B cell (primary cell): ENCODE data around the gene KDM4F. TPM values are rescaled to one million over a fixed set of nuclear protein-coding genes. Genes with fewer than 3 reads are reported as not detected.
"Not testable (repeated sequence)": the region's sequence is repeated elsewhere in the genome, so short reads cannot be mapped to it uniquely, and the experiment has no call there.

Source experiments
- ATAC-seq: fragments of 200-7000 bp; cut with Tn5 transposase; one replicate; pipeline ENCODE4 v1.10.0; 2021; ENCODE audit warnings: low read depth, mild to moderate bottlenecking, moderate number of reproducible peaks, moderate library complexity
- CTCF ChIA-PET: fragments of 350-600 bp; sonication (Branson Sonifier 250); formaldehyde crosslinking; loops from one replicate; lab custom pipeline; 2021; ENCODE audit warnings: antibody characterized with exemption, inconsistent platforms; lab: Charles Lee
- POLR2A ChIA-PET: fragments of 350-600 bp; sonication (Branson Sonifier 250); formaldehyde crosslinking; loops from one replicate; lab custom pipeline; 2021; ENCODE audit warnings: antibody characterized with exemption; lab: Charles Lee
- DNase-seq: peaks from one replicate; pipeline ENCODE4 v3.0.0; 2013
- H2AFZ ChIP-seq: 2 replicates; pipeline ENCODE4 v1.6.1; 2012; ENCODE audit warnings: mild to moderate bottlenecking, low read depth, low read length; ENCODE audit not compliant: insufficient read depth, poor library complexity, severe bottlenecking
- H3K27ac ChIP-seq, 2 donors: 1 replicate in 1 of 2; 2 replicates in 1 of 2; pipeline ENCODE4 v1.5.1; 2012 to 2013; ENCODE audit warnings: low read length in 2 of 2, mild to moderate bottlenecking in 2 of 2, moderate library complexity in 1 of 2
- H3K27me3 ChIP-seq, 4 experiments: fragments of 200-600 bp in 1 of 4; sonication (generic) in 1 of 4; replicated peaks in 1 of 4; 1 replicate in 2 of 4; 2 replicates in 2 of 4; pipeline versions ENCODE4 v1.6.1 to v1.7.0; 2013 to 2016; ENCODE audit warnings: low read length in 3 of 4, mild to moderate bottlenecking in 2 of 4, mixed read lengths in 1 of 4, moderate library complexity in 1 of 4; ENCODE audit not compliant: insufficient read depth in 4 of 4, control insufficient read depth in 3 of 4; ENCODE audit errors: control extremely low read depth in 1 of 4
- H3K36me3 ChIP-seq, 2 experiments: replicated peaks in 1 of 2; 1 replicate in 1 of 2; 2 replicates in 1 of 2; pipeline versions ENCODE4 v1.6.1 to v1.7.1; 2013; ENCODE audit warnings: low read length in 1 of 2; ENCODE audit not compliant: insufficient read depth in 2 of 2, control insufficient read depth in 1 of 2; ENCODE audit errors: control extremely low read depth in 1 of 2, extremely low read depth in 1 of 2
- H3K4me1 ChIP-seq, 2 donors: fragments of 200-600 bp in 1 of 2; sonication (generic) in 1 of 2; 1 replicate in 1 of 2; 2 replicates in 1 of 2; pipeline versions ENCODE4 v1.5.1 to v1.6.1; 2013 to 2017; ENCODE audit warnings: low read length in 2 of 2; ENCODE audit not compliant: control insufficient read depth in 2 of 2, insufficient read depth in 2 of 2
- H3K4me2 ChIP-seq: replicated peaks from 2 replicates; pipeline ENCODE3; 2012; ENCODE audit warnings: mild to moderate bottlenecking, low read depth, low read length; ENCODE audit not compliant: poor library complexity, severe bottlenecking
- H3K4me3 ChIP-seq, 5 experiments: fragments of 200-600 bp in 1 of 5; sonication (generic) in 1 of 5; 1 replicate in 3 of 5; 2 replicates in 2 of 5; pipeline versions ENCODE4 v1.5.1 to v1.7.0; 2011 to 2016; ENCODE audit warnings: low read length in 4 of 5, mild to moderate bottlenecking in 4 of 5, low read depth in 2 of 5, control low read depth in 1 of 5, moderate library complexity in 1 of 5; ENCODE audit not compliant: insufficient read depth in 1 of 5; ENCODE audit errors: control extremely low read depth in 1 of 5, extremely low read depth in 1 of 5
- H3K79me2 ChIP-seq: fragments of 200-600 bp; sonication (generic); one replicate; pipeline ENCODE4 v1.6.0; 2016; ENCODE audit warnings: low read length; ENCODE audit not compliant: control insufficient read depth, insufficient read depth
- H3K9ac ChIP-seq: fragments of 200-600 bp; sonication (generic); 2 replicates; pipeline ENCODE4 v1.6.1; 2017; ENCODE audit warnings: mild to moderate bottlenecking, low read length, moderate library complexity
- H3K9me3 ChIP-seq, 3 donors: one replicate each; pipeline versions ENCODE4 v1.6.1 to v1.7.1; 2013; ENCODE audit warnings: low read length in 2 of 3; ENCODE audit not compliant: control insufficient read depth in 2 of 3, insufficient read depth in 1 of 3; ENCODE audit errors: control extremely low read depth in 1 of 3
- H4K20me1 ChIP-seq: 2 replicates; pipeline ENCODE4 v1.6.0; 2012; ENCODE audit warnings: mild to moderate bottlenecking, low read length; ENCODE audit not compliant: insufficient read depth, control insufficient read depth, poor library complexity, severe bottlenecking
- H3K27ac Mint-ChIP-seq: one replicate; pipeline ENCODE4 v1.8.0; 2021; ENCODE audit warnings: mixed read lengths
- H3K27me3 Mint-ChIP-seq: one replicate; pipeline ENCODE4 v1.8.0; 2021; ENCODE audit warnings: mixed read lengths
- H3K4me1 Mint-ChIP-seq: one replicate; pipeline ENCODE4 v1.8.0; 2021; ENCODE audit warnings: mixed read lengths
- H3K4me3 Mint-ChIP-seq: one replicate; pipeline ENCODE4 v1.8.0; 2021; ENCODE audit warnings: mixed read lengths
- H3K9me3 Mint-ChIP-seq: one replicate; pipeline ENCODE4 v1.8.0; 2022; ENCODE audit warnings: mixed read lengths; ENCODE audit not compliant: insufficient read depth
- EZH2 ChIP-seq: IDR thresholded peaks from 2 replicates; pipeline ENCODE4 v1.6.1; 2012; ENCODE audit warnings: borderline replicate concordance, low read depth, mild to moderate bottlenecking, moderate library complexity, low read length; ENCODE audit not compliant: insufficient read depth, poor library complexity, severe bottlenecking
- WGBS: methylation state at CpG from one replicate; pipeline ENCODE4 v1.1.5; 2013; ENCODE audit warnings: missing lambda C conversion rate; ENCODE audit not compliant: insufficient coverage; 5-methylcytosine and 5-hydroxymethylcytosine counted together
- intact Hi-C: fragments of 100-400 bp; cut with micrococcal nuclease; formaldehyde crosslinking; loops from one replicate; pipeline ENCODE4 v1.10.0; 2022
- polyA minus RNA-seq: library from RNA; depleted of rRNA, polyadenylated mRNA; stranded (reverse); fragments of >200 nt; gene quantifications from 2 replicates; pipeline ENCODE4 v1.2.3, GENCODE V29; 2012
- polyA plus RNA-seq: library from polyadenylated mRNA; depleted of rRNA; stranded (reverse); fragments of >200 nt; gene quantifications from 2 replicates; pipeline ENCODE4 v1.2.3, GENCODE V29; 2012
- total RNA-seq, 2 donors: library from RNA; stranded (reverse); fragments of 120-200 nt in 1 of 2; gene quantifications; 1 replicate in 1 of 2; 2 replicates in 1 of 2; pipeline versions ENCODE4 v1.2.3 to v1.2.4, GENCODE V29; 2013 to 2022
- TF ChIP-seq, protein P1 (sequence below): fragments of 200-600 bp; IDR thresholded peaks from one replicate; pipeline ENCODE4 v1.8.0; 2022; ENCODE audit warnings: antibody characterized with exemption, mild to moderate bottlenecking

Gene KDM4F
- total RNA-seq, result not detected in 2 replicates
- not detected for total RNA-seq (2013)
- polyA plus RNA-seq, result not detected in 2 replicates
- polyA minus RNA-seq, result not detected in 2 replicates

DNA sequence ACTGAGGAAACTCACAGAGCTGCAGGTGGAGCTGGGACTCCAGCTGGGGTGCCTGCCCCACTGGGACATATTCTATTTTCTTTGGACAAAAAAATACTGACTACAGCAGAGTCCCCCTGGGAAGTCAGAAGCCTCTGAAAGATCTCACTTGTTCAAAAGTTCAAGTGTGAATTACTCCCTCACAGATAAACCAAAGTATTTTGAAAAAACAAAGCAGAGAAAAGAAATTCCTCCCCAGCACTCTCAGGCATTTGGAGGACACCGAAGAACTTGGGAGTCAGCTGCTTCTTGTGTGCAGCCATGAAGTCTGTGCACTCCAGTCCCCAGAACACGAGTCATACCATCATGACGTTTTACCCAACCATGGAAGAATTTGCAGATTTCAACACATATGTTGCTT is at the start of gene KDM4F:
Gene KDM4F, plus strand, starts transcription at position 301 of the 400 bp plus-strand sequence.
- CTCF ChIA-PET, intact Hi-C loops, H3K36me3 ChIP-seq, H4K20me1 ChIP-seq, ATAC-seq, H3K4me3 ChIP-seq, H3K4me2 ChIP-seq, H3K4me1 ChIP-seq, H3K27ac ChIP-seq, H3K4me1 Mint-ChIP-seq, H3K27ac Mint-ChIP-seq, POLR2A ChIA-PET, DNase-seq, H2AFZ ChIP-seq, H3K9me3 Mint-ChIP-seq, H3K4me3 Mint-ChIP-seq, H3K9ac ChIP-seq, H3K9me3 ChIP-seq, H3K27me3 ChIP-seq, H3K79me2 ChIP-seq: not testable (repeated sequence)
- no CpG with 5 or more reads among the region's 3 CpGs for WGBS
- H3K27me3 Mint-ChIP-seq, result peaks cover 43% of the 10 kb centered on the region

DNA sequence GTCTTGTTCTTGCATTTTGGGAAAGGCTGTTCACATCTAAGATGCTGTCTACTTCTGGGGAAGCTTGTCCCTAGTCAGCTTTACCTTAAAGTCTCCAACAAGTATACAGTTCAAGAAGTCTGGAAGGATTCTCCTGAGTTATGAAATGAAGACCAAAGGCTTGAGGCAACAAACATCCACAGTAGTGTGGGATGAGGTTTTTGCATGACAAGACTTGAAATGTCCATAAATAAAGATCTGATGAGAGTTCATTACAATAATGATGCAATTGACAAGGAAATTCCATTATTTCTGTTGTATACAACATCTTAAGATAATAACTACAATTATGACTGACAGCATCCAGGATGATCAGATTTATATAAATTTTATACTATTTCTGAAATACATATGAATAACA is 45.5 kb upstream of the KDM4F start:
- peaks cover 0 to 1% (median 0%) of the 10 kb centered on the region in 3 donors for H3K9me3 ChIP-seq
- no peaks in the 10 kb centered on the region for H3K36me3 ChIP-seq
- no peaks in the 10 kb centered on the region for H3K4me1 Mint-ChIP-seq
- H3K4me1 ChIP-seq, result no peaks in the 10 kb centered on the region
- H3K4me2 ChIP-seq, result no peak overlapping the region
- H4K20me1 ChIP-seq, result no peaks in the 10 kb centered on the region
- no peaks in the 10 kb centered on the region for H3K79me2 ChIP-seq
- no peak overlapping the region for H3K9ac ChIP-seq
- no peak overlapping the region for H2AFZ ChIP-seq
- peaks cover 14% of the 10 kb centered on the region for H3K27me3 Mint-ChIP-seq
- no peak overlapping the region for H3K4me3 ChIP-seq
- no peak overlapping the region for H3K27ac ChIP-seq
- DNase-seq (no peak), ATAC-seq (no peak)
- TF ChIP-seq, protein P1, sequence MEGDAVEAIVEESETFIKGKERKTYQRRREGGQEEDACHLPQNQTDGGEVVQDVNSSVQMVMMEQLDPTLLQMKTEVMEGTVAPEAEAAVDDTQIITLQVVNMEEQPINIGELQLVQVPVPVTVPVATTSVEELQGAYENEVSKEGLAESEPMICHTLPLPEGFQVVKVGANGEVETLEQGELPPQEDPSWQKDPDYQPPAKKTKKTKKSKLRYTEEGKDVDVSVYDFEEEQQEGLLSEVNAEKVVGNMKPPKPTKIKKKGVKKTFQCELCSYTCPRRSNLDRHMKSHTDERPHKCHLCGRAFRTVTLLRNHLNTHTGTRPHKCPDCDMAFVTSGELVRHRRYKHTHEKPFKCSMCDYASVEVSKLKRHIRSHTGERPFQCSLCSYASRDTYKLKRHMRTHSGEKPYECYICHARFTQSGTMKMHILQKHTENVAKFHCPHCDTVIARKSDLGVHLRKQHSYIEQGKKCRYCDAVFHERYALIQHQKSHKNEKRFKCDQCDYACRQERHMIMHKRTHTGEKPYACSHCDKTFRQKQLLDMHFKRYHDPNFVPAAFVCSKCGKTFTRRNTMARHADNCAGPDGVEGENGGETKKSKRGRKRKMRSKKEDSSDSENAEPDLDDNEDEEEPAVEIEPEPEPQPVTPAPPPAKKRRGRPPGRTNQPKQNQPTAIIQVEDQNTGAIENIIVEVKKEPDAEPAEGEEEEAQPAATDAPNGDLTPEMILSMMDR, result no peak
- no peak for TF ChIP-seq EZH2
- H3K27ac Mint-ChIP-seq, result no peak overlapping the region
- intact Hi-C loops, result no loop called here
- CTCF ChIA-PET, result interaction anchor here (0.8 kb wide), 1 partner anchor 28 kb away, joined by 3 read pairs; no protein-coding TSS in a partner anchor
- no peak overlapping the region for H3K4me3 Mint-ChIP-seq
- H3K27me3 ChIP-seq, result no peaks in the 10 kb centered on the region
- POLR2A ChIA-PET, result no interaction called here
- H3K9me3 Mint-ChIP-seq, result no peaks in the 10 kb centered on the region
